ENCODE measurements around the gene CMIP.

Gene CMIP

GRCh38 chr16:81445966-81446906, 1.6 kb downstream of the CMIP start:
- H3K27me3 ChIP-seq (ENCODE audit: insufficient read depth, low read length, poor library complexity, severe bottlenecking): no peaks in the 10 kb centered on the region
- H3K9me2 ChIP-seq (replicated peaks; ENCODE audit: low read depth, low read length): no peaks in the 10 kb centered on the region
- H3K4me2 ChIP-seq (ENCODE audit: low read depth, low read length, poor library complexity, severe bottlenecking): peak overlapping the region; percentile 94
- peaks cover 52% of the 10 kb centered on the region for H3K4me1 ChIP-seq (ENCODE audit: insufficient read depth, low read length, poor library complexity, severe bottlenecking)
- peaks cover 62% of the 10 kb centered on the region for H3K79me2 ChIP-seq (ENCODE audit: insufficient read depth, low read length)
- H2AFZ ChIP-seq (ENCODE audit: low read length): peak overlapping the region; percentile 2; the same call in 1 of the 2 replicates
- no peaks in the 10 kb centered on the region for H3K36me3 ChIP-seq (ENCODE audit: insufficient read depth, low read length)
- H3F3A ChIP-seq (ENCODE audit: low read depth): no peaks in the 10 kb centered on the region
- peak overlapping the region; percentile 85 for H3K4me3 ChIP-seq (ENCODE audit: low read length, poor library complexity, severe bottlenecking)
- H3K9me3 ChIP-seq (ENCODE audit: insufficient read depth, low read depth, low read length): no peaks in the 10 kb centered on the region
- H3K9ac ChIP-seq (ENCODE audit: low read depth, low read length, poor library complexity, severe bottlenecking): peak overlapping the region; percentile 86
- TF ChIP-seq CTCF (conservative IDR thresholded peaks at IDR 0.05; ENCODE audit: low read length): no peak
- peaks cover 43% of the 10 kb centered on the region for H4K20me1 ChIP-seq (ENCODE audit: insufficient read depth, low read length, poor library complexity, severe bottlenecking)

DNA sequence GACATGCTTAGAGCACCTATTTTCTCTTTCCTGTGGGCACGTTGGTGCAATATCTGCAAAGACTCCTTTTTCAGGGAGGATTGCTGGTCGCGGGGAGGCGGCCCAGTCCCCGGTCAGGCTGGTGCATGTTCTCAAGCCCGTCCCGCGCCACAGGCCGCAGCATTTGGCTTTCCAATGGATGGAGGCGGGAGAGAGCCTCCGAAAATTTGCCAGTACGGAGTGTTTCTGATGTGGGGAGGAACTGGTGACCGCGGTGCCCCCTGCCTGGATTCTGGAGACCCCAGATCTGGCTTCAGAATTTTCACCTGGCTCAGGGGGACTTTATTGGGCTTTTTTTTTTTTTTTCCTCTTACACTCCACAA, 2.3 kb downstream of the CMIP start:
- Histone ChIP-seq H3K9me2 (replicated peaks; ENCODE audit: low read depth, low read length) (no peaks in the 10 kb centered on the region), H3K36me3 (ENCODE audit: insufficient read depth, low read length) (no peaks in the 10 kb centered on the region), H3K79me2 (ENCODE audit: insufficient read depth, low read length) (peaks cover 68% of the 10 kb centered on the region), H3K4me2 (ENCODE audit: low read depth, low read length, poor library complexity, severe bottlenecking) (peak overlapping the region; percentile 94), H3K27me3 (ENCODE audit: insufficient read depth, low read length, poor library complexity, severe bottlenecking) (no peaks in the 10 kb centered on the region), H3F3A (ENCODE audit: low read depth) (no peaks in the 10 kb centered on the region), H3K4me1 (ENCODE audit: insufficient read depth, low read length, poor library complexity, severe bottlenecking) (peaks cover 58% of the 10 kb centered on the region), H4K20me1 (ENCODE audit: insufficient read depth, low read length, poor library complexity, severe bottlenecking) (peaks cover 44% of the 10 kb centered on the region), H3K9me3 (ENCODE audit: insufficient read depth, low read depth, low read length) (no peaks in the 10 kb centered on the region), H2AFZ (ENCODE audit: low read length) (no peak overlapping the region), H3K4me3 (ENCODE audit: low read length, poor library complexity, severe bottlenecking) (peak overlapping the region; percentile 85), H3K9ac (ENCODE audit: low read depth, low read length, poor library complexity, severe bottlenecking) (peak overlapping the region; percentile 86)
- TF ChIP-seq CTCF (conservative IDR thresholded peaks at IDR 0.05; ENCODE audit: low read length) (no peak), EZH2phosphoT487 (IDR thresholded peaks at IDR 0.05; ENCODE audit: borderline replicate concordance) (no peak)

DNA sequence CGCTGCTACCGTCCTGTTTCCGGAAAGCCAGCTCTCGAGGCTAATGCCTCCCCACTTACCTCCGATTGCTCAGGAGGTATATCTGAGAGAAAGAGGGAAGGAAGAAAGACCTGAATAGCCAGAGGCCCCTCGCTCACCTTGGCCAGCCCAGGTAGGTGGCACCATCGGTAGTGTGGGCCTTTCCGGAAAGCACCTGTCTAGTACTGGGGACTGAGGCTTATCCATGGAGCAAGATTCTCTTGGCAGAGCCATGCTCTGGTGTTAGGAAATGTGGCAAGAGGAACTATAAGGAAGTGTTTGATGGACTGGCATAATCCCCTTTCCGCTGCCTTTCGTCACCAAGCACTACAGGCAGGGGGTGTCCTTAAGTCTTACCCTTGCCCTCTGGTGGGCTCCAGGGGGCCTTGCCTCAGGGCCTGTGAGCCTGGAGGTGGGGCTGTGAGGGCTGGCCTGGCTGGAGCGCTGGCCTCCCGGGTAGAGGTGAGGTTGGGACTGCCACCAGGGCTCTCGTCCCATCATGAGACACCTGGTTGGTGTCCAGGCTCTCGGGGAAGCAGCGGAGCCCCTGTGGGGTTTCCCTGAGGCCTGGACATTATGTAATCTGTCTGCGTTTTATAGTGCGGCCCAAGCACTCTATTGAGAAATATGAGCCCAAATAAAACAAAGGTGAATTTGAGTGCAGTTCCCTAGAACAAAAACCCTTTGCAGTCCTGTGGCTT, 2.9 kb downstream of the CMIP start:
- no peaks in the 10 kb centered on the region for H3F3A ChIP-seq (ENCODE audit: low read depth)
- H3K36me3 ChIP-seq (ENCODE audit: insufficient read depth, low read length): no peaks in the 10 kb centered on the region
- no peaks in the 10 kb centered on the region for H3K27me3 ChIP-seq (ENCODE audit: insufficient read depth, low read length, poor library complexity, severe bottlenecking)
- peak overlapping the region; percentile 85 for H3K4me3 ChIP-seq (ENCODE audit: low read length, poor library complexity, severe bottlenecking)
- peak overlapping the region; percentile 86 for H3K9ac ChIP-seq (ENCODE audit: low read depth, low read length, poor library complexity, severe bottlenecking)
- peaks cover 75% of the 10 kb centered on the region for H3K79me2 ChIP-seq (ENCODE audit: insufficient read depth, low read length)
- H3K4me1 ChIP-seq (ENCODE audit: insufficient read depth, low read length, poor library complexity, severe bottlenecking): peaks cover 65% of the 10 kb centered on the region
- no peaks in the 10 kb centered on the region for H3K9me3 ChIP-seq (ENCODE audit: insufficient read depth, low read depth, low read length)
- H3K4me2 ChIP-seq (ENCODE audit: low read depth, low read length, poor library complexity, severe bottlenecking): peak overlapping the region; percentile 94
- TF ChIP-seq CTCF (conservative IDR thresholded peaks at IDR 0.05; ENCODE audit: low read length) (no peak), EZH2phosphoT487 (IDR thresholded peaks at IDR 0.05; ENCODE audit: borderline replicate concordance) (no peak)
- H2AFZ ChIP-seq (ENCODE audit: low read length): no peak overlapping the region
- no peaks in the 10 kb centered on the region for H3K9me2 ChIP-seq (replicated peaks; ENCODE audit: low read depth, low read length)
- H4K20me1 ChIP-seq (ENCODE audit: insufficient read depth, low read length, poor library complexity, severe bottlenecking): peaks cover 50% of the 10 kb centered on the region

Data from Loucy (cell line).